PC-3 (cell line): ENCODE results near the gene HYAL1.

Experiments
- CTCF ChIP-seq: fragments of 300-600 bp; sonication (generic); conservative IDR thresholded peaks from 2 replicates; pipeline ENCODE4 v1.5.1; 2017; ENCODE audit warnings: antibody characterized with exemption, low read depth, mild to moderate bottlenecking, low read length
- EZH2 ChIP-seq: fragments of 300-600 bp; sonication (generic); IDR thresholded peaks from one replicate; pipeline ENCODE4 v1.6.1; 2017; ENCODE audit warnings: antibody characterized with exemption, mild to moderate bottlenecking, low read length; ENCODE audit not compliant: unreplicated experiment

- TF ChIP-seq CTCF (no peak), EZH2 (no peak)
These were observed 6.5 kb downstream of the HYAL1 start for GRCh38 chr3:50296721-50297383.
